OCI-LY7 (cell line): ENCODE results near the gene SAPCD2. TPM values are rescaled to one million over a fixed set of nuclear protein-coding genes. Genes with fewer than 3 reads are reported as not detected.

Experiments used
- BruUV-seq: library from RNA; stranded (reverse); fragments of 400-500 nt; replicated peaks from 2 replicates; lab custom pipeline; 2021; lab: Mats Ljungman, UMichigan
- CTCF ChIA-PET: fragments of 300-600 bp; sonication (Branson Sonifier 250); formaldehyde crosslinking; loops from one replicate; lab custom pipeline; 2022; ENCODE audit warnings: antibody characterized with exemption; ENCODE audit not compliant: unreplicated experiment; lab: Charles Lee
- POLR2A ChIA-PET: fragments of 300-600 bp; sonication (Branson Sonifier 250); formaldehyde crosslinking; loops from one replicate; lab custom pipeline; 2022; ENCODE audit warnings: antibody characterized with exemption; lab: Charles Lee
- DNase-seq: peaks from one replicate; pipeline ENCODE4 v3.0.0-alpha.2; 2015; ENCODE audit warnings: low spot score
- H2AFZ ChIP-seq: fragments of 200-600 bp; sonication (generic), shearing (Covaris generic); 2 replicates; pipeline ENCODE4 v1.6.1; 2014; ENCODE audit warnings: mild to moderate bottlenecking, antibody characterized with exemption, low read length, moderate library complexity
- H3K27ac ChIP-seq: fragments of 200-600 bp; sonication (generic); 2 replicates; pipeline ENCODE4 v1.5.1; 2014; ENCODE audit warnings: mixed run types, low read depth, mild to moderate bottlenecking, moderate library complexity, low read length, inconsistent platforms; ENCODE audit not compliant: poor library complexity, severe bottlenecking
- H3K36me3 ChIP-seq: fragments of 200-600 bp; sonication (generic); 2 replicates; pipeline ENCODE4 v1.6.1; 2014; ENCODE audit warnings: mild to moderate bottlenecking, antibody characterized with exemption, low read length, moderate library complexity, mixed read lengths; ENCODE audit not compliant: insufficient read depth
- H3K4me1 ChIP-seq: fragments of 200-600 bp; sonication (generic); 2 replicates; pipeline ENCODE4 v1.5.1; 2014; ENCODE audit warnings: mild to moderate bottlenecking, low read length; ENCODE audit not compliant: insufficient read depth, poor library complexity, severe bottlenecking
- H3K4me2 ChIP-seq: fragments of 200-600 bp; sonication (generic); 2 replicates; pipeline ENCODE4 v1.6.1; 2014; ENCODE audit warnings: mild to moderate bottlenecking, low read length
- H3K4me3 ChIP-seq: fragments of 200-600 bp; sonication (generic); 2 replicates; pipeline ENCODE4 v1.5.1; 2014; ENCODE audit warnings: mild to moderate bottlenecking, low read depth, low read length; ENCODE audit not compliant: poor library complexity, severe bottlenecking
- H3K79me2 ChIP-seq: fragments of 200-600 bp; sonication (generic); 2 replicates; pipeline ENCODE4 v1.6.1; 2016; ENCODE audit warnings: low read depth, mild to moderate bottlenecking, low read length, moderate library complexity, mixed read lengths; ENCODE audit not compliant: insufficient read depth
- H3K9me2 ChIP-seq: fragments of 200-600 bp; sonication (generic); 2 replicates; pipeline ENCODE4 v1.6.1; 2016; ENCODE audit warnings: mild to moderate bottlenecking, low read length, mixed read lengths; ENCODE audit not compliant: insufficient read depth
- H3K9me3 ChIP-seq: fragments of 200-600 bp; sonication (generic); 2 replicates; pipeline ENCODE4 v1.6.1; 2014; ENCODE audit warnings: mild to moderate bottlenecking, mixed run types, low read length, mixed read lengths
- H4K20me1 ChIP-seq: fragments of 200-600 bp; sonication (generic); 2 replicates; pipeline ENCODE4 v1.6.1; 2014; ENCODE audit warnings: mild to moderate bottlenecking, antibody characterized with exemption, low read length, moderate library complexity, mixed read lengths; ENCODE audit not compliant: insufficient read depth
- CTCF ChIP-seq: fragments of 200-600 bp; sonication (generic); conservative IDR thresholded peaks from 2 replicates; pipeline ENCODE4 v1.5.1; 2014; ENCODE audit warnings: mild to moderate bottlenecking, antibody characterized with exemption, low read length, moderate library complexity, mixed read lengths
- EZH2phosphoT487 ChIP-seq: fragments of 200-600 bp; sonication (generic); IDR thresholded peaks from 2 replicates; pipeline ENCODE4 v1.6.1; 2018; ENCODE audit warnings: low read depth, borderline replicate concordance, mild to moderate bottlenecking, mixed run types, antibody characterized with exemption, low read length, moderate library complexity, mixed read lengths
- intact Hi-C: fragments of 100-400 bp; cut with micrococcal nuclease; formaldehyde crosslinking; loops from one replicate; pipeline ENCODE4 v1.10.0; 2022; ENCODE audit not compliant: unreplicated experiment
- total RNA-seq, 2 experiments: library from RNA; depleted of rRNA in 1 of 2; stranded (reverse); fragments of >200 nt in 1 of 2; shearing (Covaris generic) in 1 of 2; gene quantifications; 2 replicates each; pipeline ENCODE4 v1.2.3, GENCODE V29; 2014 to 2022

The SAPCD2 gene
- total RNA-seq, 2 experiments from 2014 or later: 57.2 to 74.0 TPM

GRCh38 chr9:137023157-137023556 is 47.2 kb downstream of the SAPCD2 start:
- CTCF ChIA-PET: no interaction called here
- intact Hi-C loops: no loop called here
- Histone ChIP-seq H3K4me3 (no peak overlapping the region), H2AFZ (no peak overlapping the region), H3K79me2 (no peaks in the 10 kb centered on the region), H3K4me2 (no peak overlapping the region), H3K9me2 (no peaks in the 10 kb centered on the region), H3K4me1 (peaks cover 26% of the 10 kb centered on the region), H4K20me1 (no peaks in the 10 kb centered on the region), H3K36me3 (no peaks in the 10 kb centered on the region), H3K9me3 (no peaks in the 10 kb centered on the region), H3K27ac (no peak overlapping the region)
- TF ChIP-seq EZH2phosphoT487: no peak
- no peak for TF ChIP-seq CTCF
- no peak for DNase-seq
- POLR2A ChIA-PET: no interaction called here
- no TSS peak for BruUV-seq

GRCh38 chr9:137022662-137023008 is 47.7 kb downstream of the SAPCD2 start:
- Histone ChIP-seq H3K9me2 (no peaks in the 10 kb centered on the region), H4K20me1 (no peaks in the 10 kb centered on the region), H2AFZ (no peak overlapping the region), H3K27ac (no peak overlapping the region), H3K4me3 (no peak overlapping the region), H3K36me3 (no peaks in the 10 kb centered on the region), H3K79me2 (no peaks in the 10 kb centered on the region), H3K4me2 (no peak overlapping the region), H3K4me1 (peaks cover 26% of the 10 kb centered on the region), H3K9me3 (no peaks in the 10 kb centered on the region)
- POLR2A ChIA-PET: interaction anchor here (0.8 kb wide), 1 partner anchor 212 kb away, joined by 3 read pairs; no protein-coding TSS in a partner anchor
- CTCF ChIA-PET: interaction anchor here (0.9 kb wide), 1 partner anchor 13 kb away, joined by 3 read pairs; no protein-coding TSS in a partner anchor
- intact Hi-C loops: no loop called here
- BruUV-seq: no TSS peak
- no peak for DNase-seq
- TF ChIP-seq CTCF (no peak), EZH2phosphoT487 (no peak)

- Histone ChIP-seq H3K4me2 (no peak overlapping the region), H3K9me2 (no peaks in the 10 kb centered on the region), H3K36me3 (no peaks in the 10 kb centered on the region), H3K4me1 (peaks cover 26% of the 10 kb centered on the region), H2AFZ (no peak overlapping the region), H4K20me1 (no peaks in the 10 kb centered on the region), H3K9me3 (no peaks in the 10 kb centered on the region), H3K27ac (no peak overlapping the region), H3K4me3 (no peak overlapping the region), H3K79me2 (no peaks in the 10 kb centered on the region)
- TF ChIP-seq CTCF (no peak), EZH2phosphoT487 (no peak)
- intact Hi-C loops: no loop called here
- ChIA-PET POLR2A (interaction anchor here (0.5 to 0.8 kb wide), 2 partner anchors 51 to 212 kb away, joined by 3 read pairs; no protein-coding TSS in a partner anchor), CTCF (interaction anchor here (0.9 kb wide), 1 partner anchor 13 kb away, joined by 3 read pairs; no protein-coding TSS in a partner anchor)
- peak; percentile 89 for DNase-seq
- no TSS peak for BruUV-seq
Observed at GRCh38 chr9:137021979-137022661, 48.2 kb downstream of the SAPCD2 start.
